Activated CD8-positive, alpha-beta memory T cell treated with anti-CD3 and anti-CD28 coated beads, Interleukin-2, amount 50 U/mL, for 48 hours (primary cell): ENCODE data around the gene PARP2.
"Not testable (repeated sequence)": the region's sequence is repeated elsewhere in the genome, so short reads cannot be mapped to it uniquely, and the experiment has no call there.

Source experiments
- DNase-seq: peaks from one replicate; pipeline ENCODE4 v3.0.0-alpha.2; 2020

The PARP2 gene, protein sequence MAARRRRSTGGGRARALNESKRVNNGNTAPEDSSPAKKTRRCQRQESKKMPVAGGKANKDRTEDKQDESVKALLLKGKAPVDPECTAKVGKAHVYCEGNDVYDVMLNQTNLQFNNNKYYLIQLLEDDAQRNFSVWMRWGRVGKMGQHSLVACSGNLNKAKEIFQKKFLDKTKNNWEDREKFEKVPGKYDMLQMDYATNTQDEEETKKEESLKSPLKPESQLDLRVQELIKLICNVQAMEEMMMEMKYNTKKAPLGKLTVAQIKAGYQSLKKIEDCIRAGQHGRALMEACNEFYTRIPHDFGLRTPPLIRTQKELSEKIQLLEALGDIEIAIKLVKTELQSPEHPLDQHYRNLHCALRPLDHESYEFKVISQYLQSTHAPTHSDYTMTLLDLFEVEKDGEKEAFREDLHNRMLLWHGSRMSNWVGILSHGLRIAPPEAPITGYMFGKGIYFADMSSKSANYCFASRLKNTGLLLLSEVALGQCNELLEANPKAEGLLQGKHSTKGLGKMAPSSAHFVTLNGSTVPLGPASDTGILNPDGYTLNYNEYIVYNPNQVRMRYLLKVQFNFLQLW

GRCh38 chr14:20343092-20343861, at the start of gene PARP2:
Gene PARP2, plus strand, starts transcription at chr14:20343635. Its CDS starts 7 bp downstream, at chr14:20343642.
- peak; percentile 98 for DNase-seq

GRCh38 chr14:20294636-20295035, 48.8 kb upstream of the PARP2 start:
- DNase-seq = no peak

DNA sequence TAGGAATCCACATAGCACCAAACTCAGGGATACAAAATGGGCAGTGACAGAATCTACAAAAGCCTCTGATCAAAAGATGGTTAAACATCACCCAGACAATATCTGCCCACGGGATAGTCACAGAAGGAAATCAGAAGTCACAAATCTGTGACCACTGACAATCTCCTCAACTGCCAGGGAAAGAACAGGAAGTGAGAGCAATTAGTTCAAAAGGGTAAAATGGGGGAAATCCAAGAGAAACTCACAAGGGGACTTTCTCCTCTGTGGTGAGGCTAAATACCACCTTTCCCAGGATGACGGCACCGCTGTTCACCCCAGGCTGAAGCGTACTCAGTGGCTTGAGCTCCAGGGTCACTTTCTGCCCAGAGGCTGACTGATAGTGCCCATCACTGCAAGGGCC, 48.4 kb upstream of the PARP2 start:
- no peak for DNase-seq

- no peak for DNase-seq
Observed at GRCh38 chr14:20302042-20302755, 41.2 kb upstream of the PARP2 start.

DNA sequence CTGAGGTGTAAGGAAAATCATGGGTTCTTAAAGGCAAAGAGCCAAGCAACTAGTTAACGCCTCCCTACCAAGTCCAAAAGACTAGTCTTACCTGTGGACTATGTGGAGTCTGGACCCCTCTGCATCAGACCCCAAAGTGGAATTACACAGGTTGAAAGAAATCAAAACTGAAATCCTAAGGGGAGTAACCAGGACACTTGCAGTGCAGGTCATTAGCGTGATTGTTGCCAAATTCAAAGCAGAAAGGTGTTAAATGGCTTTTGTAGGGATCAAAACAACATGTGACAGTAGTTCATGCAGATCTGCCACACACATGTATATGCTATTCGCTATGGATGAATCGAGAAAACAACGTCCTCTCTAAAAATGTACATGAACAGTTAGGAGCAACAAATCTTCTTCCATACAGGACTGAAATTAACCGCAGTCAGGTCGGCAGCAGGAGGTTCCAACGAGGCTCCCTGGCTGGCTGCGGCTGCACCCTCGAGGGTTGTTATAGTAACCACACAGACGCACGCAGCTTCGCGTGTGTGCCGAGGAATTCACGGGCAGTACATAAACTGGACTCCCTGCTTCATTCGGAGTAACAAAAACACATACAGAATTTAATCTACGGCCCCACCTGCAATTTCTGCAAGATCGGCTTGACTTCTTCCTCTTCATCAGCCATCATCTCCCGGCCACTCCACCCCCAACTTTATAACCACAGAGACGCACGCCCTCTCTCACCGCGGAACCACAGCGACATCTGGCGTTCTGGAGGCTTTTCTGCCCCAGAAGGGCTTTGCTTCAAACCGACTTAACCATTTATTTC, 38.0 kb upstream of the PARP2 start, which contains the start of gene TTC5:
Gene TTC5 (minus strand): TSS at position 687 of the 814 bp plus-strand sequence. CDS start 14 bp downstream, at position 673.
- peak; percentile 96 for DNase-seq

DNA sequence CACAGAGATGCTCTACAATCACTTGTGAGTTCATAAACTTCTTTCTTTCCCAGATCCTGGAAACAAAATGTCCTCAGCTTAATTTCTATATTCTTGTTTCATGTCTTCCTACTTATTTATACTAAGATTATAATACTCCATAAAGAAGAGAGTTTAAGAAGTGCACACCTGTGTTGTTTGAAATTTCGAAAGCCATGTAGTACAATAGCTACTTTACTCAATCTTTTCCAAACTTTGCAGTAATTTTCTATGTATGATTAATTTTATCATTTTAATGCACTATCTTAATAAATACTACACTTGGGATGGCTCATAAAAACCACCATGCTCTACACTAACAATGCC, 37.4 kb upstream of the PARP2 start:
- no peak for DNase-seq

GRCh38 chr14:20314026-20314425, 29.4 kb upstream of the PARP2 start:
- no peak for DNase-seq

DNA sequence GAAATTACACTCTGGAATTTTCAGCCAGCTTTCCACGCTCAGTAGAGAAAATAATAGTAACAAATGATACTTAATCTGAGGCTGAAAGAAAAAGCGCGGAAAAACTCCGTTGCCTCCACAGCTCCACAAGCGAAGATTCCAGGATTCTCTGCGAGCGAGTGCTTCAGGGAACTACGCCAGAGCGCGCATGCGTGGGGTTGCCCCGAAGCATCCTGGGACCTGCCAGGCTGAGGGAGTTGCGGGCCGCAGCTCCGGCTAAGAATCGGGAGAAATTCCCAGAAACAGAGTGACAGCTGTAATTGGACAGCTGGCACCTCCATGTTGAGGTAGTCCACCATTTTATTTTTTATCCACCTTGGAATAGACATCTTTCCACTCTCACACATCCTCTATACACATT, 25.7 kb upstream of the PARP2 start:
- no peak for DNase-seq

DNA sequence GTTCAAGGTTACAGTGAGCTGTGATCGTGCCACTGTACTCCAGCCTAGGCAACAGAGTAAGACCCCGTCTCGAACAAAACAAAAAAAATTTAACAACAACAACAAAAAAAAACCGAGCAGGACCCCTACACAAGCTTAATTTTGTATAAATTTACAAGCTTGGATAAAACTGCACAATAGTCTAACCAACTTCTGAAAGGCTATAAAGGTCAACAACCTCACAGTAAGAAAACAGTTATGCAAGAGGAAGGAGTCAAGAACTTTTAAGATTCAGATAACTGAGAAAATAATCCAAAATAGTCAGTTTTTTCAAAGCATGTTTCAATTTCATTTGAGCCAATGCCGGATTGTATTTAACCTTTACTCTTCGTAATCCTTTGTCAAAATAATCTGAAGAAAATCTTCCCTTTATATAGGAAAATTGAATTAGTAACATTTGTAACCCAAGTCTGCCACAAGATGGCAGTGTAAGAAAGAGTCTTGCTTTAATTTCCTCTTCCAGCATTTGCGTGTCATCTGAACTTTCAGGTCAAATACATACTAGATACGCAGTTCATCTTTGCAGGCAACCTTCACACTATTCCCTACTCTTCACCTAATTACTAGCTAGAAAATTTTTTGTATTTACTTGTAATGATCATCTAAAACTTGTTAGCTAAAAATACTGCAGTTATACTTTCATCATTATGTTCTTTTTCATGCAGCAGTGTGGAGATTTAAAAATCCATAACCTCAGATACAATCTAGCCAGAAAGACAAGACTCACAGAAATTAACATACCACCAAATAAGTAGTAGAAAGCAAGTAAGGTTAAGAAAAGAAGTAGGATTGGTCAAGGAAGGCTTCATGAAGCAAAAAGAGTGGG, 16.2 kb upstream of the PARP2 start:
- DNase-seq = no peak

DNA sequence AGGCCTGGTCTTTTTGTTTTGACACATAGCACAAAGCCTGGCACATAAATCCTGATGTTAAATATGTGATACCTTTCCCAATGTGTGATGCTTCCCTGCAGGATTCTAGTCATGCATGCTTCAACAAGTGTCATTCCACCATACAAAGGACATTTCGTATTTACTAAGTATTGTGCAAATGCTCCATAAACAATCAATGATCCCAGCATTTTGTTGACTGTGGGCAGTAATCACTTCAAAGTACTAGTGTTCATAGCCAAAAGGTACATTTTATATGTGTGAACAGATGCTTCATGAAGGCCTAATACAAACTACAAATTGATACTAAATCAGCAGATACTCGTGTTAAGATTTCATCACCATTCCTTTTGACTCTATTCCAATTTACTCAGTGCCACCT, 14.7 kb upstream of the PARP2 start:
- DNase-seq = no peak

DNA sequence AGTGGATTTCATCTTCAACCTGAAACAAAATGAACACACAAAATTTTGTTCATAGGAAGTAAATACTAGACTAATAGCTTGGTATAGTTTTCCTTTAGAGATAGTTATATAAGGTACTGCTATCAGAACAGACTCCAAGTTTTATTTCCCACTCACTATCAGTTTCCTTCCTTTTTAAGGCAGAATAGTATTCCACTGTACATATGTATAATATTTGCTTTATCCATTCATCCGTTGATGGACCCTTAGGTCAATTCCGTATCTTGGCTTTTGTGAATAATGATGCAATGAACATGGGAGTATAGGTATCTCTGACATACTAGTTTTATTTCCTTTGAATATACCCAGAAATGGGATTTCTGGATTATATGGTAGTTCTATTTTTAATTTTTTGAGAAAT, 14.1 kb upstream of the PARP2 start:
- no peak for DNase-seq

GRCh38 chr14:20331053-20331613, 12.3 kb upstream of the PARP2 start:
- no peak for DNase-seq

DNA sequence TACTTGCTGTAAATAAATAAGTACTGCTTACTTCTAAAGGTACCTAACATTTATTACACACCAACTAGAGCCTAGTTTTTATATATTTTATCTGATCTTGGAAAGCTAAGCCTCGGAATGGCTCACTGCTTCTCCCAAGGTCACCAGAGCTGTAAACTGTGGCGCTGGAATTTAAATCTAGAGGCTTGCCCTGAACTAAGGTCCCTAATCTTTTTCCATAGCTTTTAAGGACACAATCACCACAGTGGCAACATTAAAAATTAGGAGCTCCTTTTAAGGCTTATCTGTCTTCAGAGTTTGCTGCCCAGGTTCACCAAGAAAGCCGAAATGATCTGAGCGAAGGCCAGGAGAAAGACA, 11.0 kb upstream of the PARP2 start:
- no peak for DNase-seq

DNA sequence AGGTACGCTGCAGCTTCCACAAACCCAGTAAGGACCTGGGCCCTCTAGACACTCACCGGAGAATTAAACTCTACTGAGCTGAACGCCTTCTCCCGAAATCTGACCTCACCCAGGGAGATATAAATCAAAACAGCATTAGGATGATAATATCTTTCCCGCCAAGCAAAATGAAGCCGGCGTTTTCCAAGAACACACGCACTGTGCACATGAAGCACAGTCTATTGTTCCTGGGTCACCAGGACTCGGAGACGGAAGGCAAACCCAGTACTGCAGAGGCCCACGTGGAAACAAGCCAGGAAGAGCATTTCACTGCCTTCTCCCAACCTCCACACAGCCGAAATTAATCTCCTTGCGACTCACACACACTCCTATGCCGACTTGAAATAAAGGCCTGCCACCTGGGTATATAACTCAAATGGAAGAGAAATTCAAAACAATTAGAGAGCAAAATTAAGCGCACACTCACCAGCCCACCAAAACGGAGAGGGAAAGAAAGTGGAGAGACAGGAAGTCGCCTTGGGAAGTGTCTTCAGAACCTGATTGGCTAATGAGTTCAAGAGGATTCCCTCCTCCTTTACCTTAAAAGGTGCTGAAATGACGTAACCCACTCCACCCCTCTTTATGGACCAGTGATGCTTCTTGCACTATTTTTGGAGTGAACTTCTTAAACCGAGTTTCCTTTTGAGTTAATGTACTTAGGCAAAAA, 10.5 kb upstream of the PARP2 start, which contains the start of gene CCNB1IP1:
Gene CCNB1IP1 (minus strand): TSS at position 492 of the 706 bp plus-strand sequence. CDS start 16,756 bp downstream, outside the sequence.
- peak; percentile 58 for DNase-seq

DNA sequence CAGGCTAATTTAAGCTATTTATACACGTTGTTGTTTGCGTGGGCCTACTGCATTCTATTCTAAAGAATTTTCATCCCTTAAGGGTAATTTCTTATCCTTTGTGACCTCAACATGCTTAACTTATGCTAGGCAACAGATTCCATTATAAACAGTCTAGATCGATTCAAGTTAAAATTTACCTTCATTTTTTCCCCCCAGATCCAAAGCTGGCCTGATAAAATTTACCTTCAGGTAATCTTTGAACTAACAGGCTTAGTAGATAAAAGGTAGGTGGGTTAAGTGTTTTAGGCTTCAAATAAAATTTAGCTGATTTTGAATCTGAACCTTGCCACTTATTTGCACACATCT, 10.0 kb upstream of the PARP2 start:
- DNase-seq = no peak

GRCh38 chr14:20334017-20334416, 9.4 kb upstream of the PARP2 start:
- DNase-seq = no peak

- DNase-seq = not testable (repeated sequence)
Observed at GRCh38 chr14:20341032-20341431, 2.4 kb upstream of the PARP2 start.

- no peak for DNase-seq
Observed at GRCh38 chr14:20341646-20342045, 1.8 kb upstream of the PARP2 start.

GRCh38 chr14:20343862-20344220, 406 bp downstream of the PARP2 start:
- no peak for DNase-seq

GRCh38 chr14:20345366-20345765, 1.9 kb downstream of the PARP2 start:
- no peak for DNase-seq
